ENCODE data around the gene FLNB.

Gene FLNB

GRCh38 chr3:58218904-58219303 is 210.7 kb downstream of the FLNB start:
- peaks cover 41% of the 10 kb centered on the region for H3K4me1 ChIP-seq (ENCODE audit: insufficient read depth, poor library complexity, severe bottlenecking)
- no peak for ATAC-seq (ENCODE audit: low read depth)
- no peak overlapping the region for H3K27ac ChIP-seq (ENCODE audit: poor library complexity, severe bottlenecking)
- H3K9me3 ChIP-seq (ENCODE audit: severe bottlenecking), result no peaks in the 10 kb centered on the region
- DNase-seq (ENCODE audit: low spot score), result no peak
- no peaks in the 10 kb centered on the region for H3K36me3 ChIP-seq (ENCODE audit: low read depth)
- H3K4me3 ChIP-seq (ENCODE audit: severe bottlenecking), result no peak overlapping the region
- no peak for TF ChIP-seq CTCF (IDR thresholded peaks at IDR 0.05; ENCODE audit: poor library complexity, severe bottlenecking)
- no peaks in the 10 kb centered on the region for H3K27me3 ChIP-seq (ENCODE audit: insufficient read depth, poor library complexity, severe bottlenecking)
